ENCODE measurements around the gene SAMD11. TPM values are rescaled to one million over a fixed set of nuclear protein-coding genes. Genes with fewer than 3 reads are reported as not detected.

SAMD11 gene
- total and polyA plus RNA-seq, 2 of the 13 experiments (the other 11 are each of a cell fraction or from before 2014, with no cell fraction given): 0.11 TPM; not detected in 1

DNA sequence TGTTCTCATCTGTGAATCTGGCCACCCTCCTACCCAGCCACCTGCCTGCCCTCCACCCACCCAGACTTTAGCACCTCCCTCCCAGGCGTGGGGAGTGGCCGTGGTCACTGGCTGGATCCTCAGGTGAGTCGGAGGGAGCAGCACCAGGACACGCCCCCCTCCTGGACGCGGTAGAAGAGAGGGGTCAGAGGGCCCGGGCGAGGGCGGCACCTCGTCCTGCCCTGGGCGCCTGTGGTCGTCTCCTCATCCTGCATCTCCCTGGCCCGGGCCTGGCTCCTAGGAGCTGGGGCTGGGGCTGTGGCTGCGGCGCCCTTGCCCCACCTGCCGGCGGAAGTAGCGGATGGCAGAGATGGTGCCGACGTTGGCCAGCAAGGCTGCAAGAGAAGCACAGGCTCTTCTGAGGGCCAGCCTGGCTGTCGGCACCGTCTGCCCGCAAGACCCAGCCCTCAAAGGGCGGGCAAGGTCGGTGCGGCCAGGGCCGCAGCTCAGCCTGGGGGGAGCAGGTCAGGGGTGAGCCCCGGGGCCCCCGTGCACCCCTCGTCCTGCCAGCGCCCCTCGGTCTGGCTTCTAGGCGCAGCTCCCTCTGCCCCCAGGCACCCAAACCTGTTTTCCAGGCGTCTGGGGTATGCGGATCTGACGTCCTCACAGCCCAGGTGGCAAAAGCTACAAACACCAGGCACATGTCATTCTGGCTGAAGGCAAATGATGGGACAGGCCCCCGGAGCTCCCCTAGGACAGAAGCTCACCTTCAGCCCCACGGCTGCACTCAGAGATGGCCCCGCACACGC is 52.4 kb downstream of the SAMD11 start (continued):
- TF ChIP-seq, protein P1, sequence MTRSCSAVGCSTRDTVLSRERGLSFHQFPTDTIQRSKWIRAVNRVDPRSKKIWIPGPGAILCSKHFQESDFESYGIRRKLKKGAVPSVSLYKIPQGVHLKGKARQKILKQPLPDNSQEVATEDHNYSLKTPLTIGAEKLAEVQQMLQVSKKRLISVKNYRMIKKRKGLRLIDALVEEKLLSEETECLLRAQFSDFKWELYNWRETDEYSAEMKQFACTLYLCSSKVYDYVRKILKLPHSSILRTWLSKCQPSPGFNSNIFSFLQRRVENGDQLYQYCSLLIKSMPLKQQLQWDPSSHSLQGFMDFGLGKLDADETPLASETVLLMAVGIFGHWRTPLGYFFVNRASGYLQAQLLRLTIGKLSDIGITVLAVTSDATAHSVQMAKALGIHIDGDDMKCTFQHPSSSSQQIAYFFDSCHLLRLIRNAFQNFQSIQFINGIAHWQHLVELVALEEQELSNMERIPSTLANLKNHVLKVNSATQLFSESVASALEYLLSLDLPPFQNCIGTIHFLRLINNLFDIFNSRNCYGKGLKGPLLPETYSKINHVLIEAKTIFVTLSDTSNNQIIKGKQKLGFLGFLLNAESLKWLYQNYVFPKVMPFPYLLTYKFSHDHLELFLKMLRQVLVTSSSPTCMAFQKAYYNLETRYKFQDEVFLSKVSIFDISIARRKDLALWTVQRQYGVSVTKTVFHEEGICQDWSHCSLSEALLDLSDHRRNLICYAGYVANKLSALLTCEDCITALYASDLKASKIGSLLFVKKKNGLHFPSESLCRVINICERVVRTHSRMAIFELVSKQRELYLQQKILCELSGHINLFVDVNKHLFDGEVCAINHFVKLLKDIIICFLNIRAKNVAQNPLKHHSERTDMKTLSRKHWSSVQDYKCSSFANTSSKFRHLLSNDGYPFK (CRISPR knock-in tag; IDR thresholded peaks at IDR 0.05; ENCODE audit: borderline replicate concordance): peak; percentile 51; the same call in 1 of the 2 replicates
- peak; percentile 53; the same call in 1 of the 2 replicates for TF ChIP-seq HDAC1 (CRISPR knock-in tag; IDR thresholded peaks at IDR 0.05)
- TF ChIP-seq PHB2 (IDR thresholded peaks at IDR 0.05; ENCODE audit: partially characterized antibody): no peak
- TF ChIP-seq, protein P2, sequence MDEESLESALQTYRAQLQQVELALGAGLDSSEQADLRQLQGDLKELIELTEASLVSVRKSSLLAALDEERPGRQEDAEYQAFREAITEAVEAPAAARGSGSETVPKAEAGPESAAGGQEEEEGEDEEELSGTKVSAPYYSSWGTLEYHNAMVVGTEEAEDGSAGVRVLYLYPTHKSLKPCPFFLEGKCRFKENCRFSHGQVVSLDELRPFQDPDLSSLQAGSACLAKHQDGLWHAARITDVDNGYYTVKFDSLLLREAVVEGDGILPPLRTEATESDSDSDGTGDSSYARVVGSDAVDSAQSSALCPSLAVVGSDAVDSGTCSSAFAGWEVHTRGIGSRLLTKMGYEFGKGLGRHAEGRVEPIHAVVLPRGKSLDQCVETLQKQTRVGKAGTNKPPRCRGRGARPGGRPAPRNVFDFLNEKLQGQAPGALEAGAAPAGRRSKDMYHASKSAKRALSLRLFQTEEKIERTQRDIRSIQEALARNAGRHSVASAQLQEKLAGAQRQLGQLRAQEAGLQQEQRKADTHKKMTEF (CRISPR knock-in tag; IDR thresholded peaks at IDR 0.05): peak; percentile 28; the same call in 1 of the 2 replicates
- no peak for TF ChIP-seq ZFP1 (CRISPR knock-in tag; IDR thresholded peaks at IDR 0.05)
- TF ChIP-seq TBP (CRISPR knock-in tag; IDR thresholded peaks at IDR 0.05): no peak
- TF ChIP-seq, protein P3, sequence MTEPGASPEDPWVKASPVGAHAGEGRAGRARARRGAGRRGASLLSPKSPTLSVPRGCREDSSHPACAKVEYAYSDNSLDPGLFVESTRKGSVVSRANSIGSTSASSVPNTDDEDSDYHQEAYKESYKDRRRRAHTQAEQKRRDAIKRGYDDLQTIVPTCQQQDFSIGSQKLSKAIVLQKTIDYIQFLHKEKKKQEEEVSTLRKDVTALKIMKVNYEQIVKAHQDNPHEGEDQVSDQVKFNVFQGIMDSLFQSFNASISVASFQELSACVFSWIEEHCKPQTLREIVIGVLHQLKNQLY (CRISPR knock-in tag; IDR thresholded peaks at IDR 0.05): no peak
- TF ChIP-seq ZNF777 (CRISPR knock-in tag; IDR thresholded peaks at IDR 0.05): peak; percentile 53
- TF ChIP-seq, protein P4, sequence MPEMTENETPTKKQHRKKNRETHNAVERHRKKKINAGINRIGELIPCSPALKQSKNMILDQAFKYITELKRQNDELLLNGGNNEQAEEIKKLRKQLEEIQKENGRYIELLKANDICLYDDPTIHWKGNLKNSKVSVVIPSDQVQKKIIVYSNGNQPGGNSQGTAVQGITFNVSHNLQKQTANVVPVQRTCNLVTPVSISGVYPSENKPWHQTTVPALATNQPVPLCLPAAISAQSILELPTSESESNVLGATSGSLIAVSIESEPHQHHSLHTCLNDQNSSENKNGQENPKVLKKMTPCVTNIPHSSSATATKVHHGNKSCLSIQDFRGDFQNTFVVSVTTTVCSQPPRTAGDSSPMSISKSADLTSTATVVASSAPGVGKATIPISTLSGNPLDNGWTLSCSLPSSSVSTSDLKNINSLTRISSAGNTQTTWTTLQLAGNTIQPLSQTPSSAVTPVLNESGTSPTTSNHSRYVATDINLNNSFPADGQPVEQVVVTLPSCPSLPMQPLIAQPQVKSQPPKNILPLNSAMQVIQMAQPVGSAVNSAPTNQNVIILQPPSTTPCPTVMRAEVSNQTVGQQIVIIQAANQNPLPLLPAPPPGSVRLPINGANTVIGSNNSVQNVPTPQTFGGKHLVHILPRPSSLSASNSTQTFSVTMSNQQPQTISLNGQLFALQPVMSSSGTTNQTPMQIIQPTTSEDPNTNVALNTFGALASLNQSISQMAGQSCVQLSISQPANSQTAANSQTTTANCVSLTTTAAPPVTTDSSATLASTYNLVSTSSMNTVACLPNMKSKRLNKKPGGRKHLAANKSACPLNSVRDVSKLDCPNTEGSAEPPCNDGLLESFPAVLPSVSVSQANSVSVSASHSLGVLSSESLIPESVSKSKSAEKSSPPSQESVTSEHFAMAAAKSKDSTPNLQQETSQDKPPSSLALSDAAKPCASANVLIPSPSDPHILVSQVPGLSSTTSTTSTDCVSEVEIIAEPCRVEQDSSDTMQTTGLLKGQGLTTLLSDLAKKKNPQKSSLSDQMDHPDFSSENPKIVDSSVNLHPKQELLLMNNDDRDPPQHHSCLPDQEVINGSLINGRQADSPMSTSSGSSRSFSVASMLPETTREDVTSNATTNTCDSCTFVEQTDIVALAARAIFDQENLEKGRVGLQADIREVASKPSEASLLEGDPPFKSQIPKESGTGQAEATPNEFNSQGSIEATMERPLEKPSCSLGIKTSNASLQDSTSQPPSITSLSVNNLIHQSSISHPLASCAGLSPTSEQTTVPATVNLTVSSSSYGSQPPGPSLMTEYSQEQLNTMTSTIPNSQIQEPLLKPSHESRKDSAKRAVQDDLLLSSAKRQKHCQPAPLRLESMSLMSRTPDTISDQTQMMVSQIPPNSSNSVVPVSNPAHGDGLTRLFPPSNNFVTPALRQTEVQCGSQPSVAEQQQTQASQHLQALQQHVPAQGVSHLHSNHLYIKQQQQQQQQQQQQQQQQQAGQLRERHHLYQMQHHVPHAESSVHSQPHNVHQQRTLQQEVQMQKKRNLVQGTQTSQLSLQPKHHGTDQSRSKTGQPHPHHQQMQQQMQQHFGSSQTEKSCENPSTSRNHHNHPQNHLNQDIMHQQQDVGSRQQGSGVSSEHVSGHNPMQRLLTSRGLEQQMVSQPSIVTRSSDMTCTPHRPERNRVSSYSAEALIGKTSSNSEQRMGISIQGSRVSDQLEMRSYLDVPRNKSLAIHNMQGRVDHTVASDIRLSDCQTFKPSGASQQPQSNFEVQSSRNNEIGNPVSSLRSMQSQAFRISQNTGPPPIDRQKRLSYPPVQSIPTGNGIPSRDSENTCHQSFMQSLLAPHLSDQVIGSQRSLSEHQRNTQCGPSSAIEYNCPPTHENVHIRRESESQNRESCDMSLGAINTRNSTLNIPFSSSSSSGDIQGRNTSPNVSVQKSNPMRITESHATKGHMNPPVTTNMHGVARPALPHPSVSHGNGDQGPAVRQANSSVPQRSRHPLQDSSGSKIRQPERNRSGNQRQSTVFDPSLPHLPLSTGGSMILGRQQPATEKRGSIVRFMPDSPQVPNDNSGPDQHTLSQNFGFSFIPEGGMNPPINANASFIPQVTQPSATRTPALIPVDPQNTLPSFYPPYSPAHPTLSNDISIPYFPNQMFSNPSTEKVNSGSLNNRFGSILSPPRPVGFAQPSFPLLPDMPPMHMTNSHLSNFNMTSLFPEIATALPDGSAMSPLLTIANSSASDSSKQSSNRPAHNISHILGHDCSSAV (CRISPR knock-in tag; IDR thresholded peaks at IDR 0.05; ENCODE audit: borderline replicate concordance): no peak
- TF ChIP-seq ZNF543 (CRISPR knock-in tag; IDR thresholded peaks at IDR 0.05): 0 out of 2 replicates have a peak, but pooled peaks have one; percentile 32
- TF ChIP-seq POLR2G (IDR thresholded peaks at IDR 0.05; ENCODE audit: low read depth, low read length): no peak

All from HepG2 (cell line).